GM10248 (cell line): ENCODE measurements around the gene RAP1A.
"Not testable (repeated sequence)": the region's sequence is repeated elsewhere in the genome, so short reads cannot be mapped to it uniquely, and the experiment has no call there.

Experiments used
- CTCF ChIA-PET: fragments of 300-600 bp; sonication (Branson Sonifier 250); formaldehyde crosslinking; extraction: SDS; loops from one replicate; lab custom pipeline; 2021; ENCODE audit warnings: antibody characterized with exemption; lab: Yijun Ruan, JAX
- POLR2A ChIA-PET: fragments of 350-650 bp; sonication (Branson Sonifier 250); formaldehyde crosslinking; extraction: SDS; loops from one replicate; lab custom pipeline; 2020; ENCODE audit warnings: antibody characterized with exemption; lab: Yijun Ruan, JAX
- DNase-seq: peaks from one replicate; pipeline ENCODE4 v3.0.0; 2012; ENCODE audit errors: extremely low spot score
- TF ChIP-seq, protein P1 (sequence below): IDR thresholded peaks from 2 replicates; pipeline ENCODE4 v1.5.1; 2012; ENCODE audit warnings: mild to moderate bottlenecking, low read depth; ENCODE audit errors: extremely low read depth, missing control alignments, control extremely low read depth

The RAP1A gene

DNA sequence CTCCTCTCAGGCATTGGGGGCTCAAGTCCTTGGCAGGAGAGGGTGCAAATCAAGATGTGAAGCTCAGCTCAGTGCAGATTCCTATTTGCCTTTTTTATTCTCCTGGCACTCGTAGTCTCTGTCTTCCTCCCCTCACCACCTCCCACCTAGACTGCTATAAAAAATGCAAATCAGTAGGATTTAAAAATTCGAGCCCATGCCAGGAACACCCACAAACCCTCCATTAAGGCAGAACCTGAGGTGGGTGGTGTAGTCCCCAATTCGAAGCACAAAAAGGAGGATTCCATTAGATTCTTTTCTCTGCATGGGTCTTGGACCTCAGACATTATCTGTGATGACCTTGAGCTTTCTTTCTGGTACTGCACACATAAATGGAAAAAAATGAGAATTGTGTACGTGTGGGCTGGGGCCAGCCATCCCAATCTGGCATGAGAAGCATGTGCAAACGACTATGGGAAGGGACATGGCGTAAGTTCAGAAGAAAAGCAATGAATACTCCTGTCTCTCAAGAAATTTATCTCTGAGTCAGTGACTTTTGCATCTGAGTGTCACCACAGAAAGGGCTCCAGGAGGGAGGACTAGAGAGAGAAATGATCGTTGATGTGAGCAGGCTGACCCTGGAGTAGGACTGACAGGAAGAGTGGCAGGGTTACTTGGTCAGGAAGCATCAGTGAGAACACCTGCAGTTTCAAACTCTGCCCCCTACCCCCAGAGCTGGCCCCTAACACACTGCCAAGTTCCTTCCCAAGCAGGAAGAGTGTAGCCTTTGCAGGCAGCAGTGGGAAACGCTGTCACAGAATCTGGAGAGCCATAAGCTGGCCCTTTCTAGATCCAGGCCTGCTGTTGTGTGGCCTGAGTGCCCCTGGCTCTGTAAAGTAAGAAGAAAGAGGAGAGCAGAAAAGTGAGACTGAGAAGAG lies 117.9 kb downstream of the RAP1A start:
- ChIA-PET CTCF (interaction anchor here (1.3 to 8.8 kb wide), 9 partner anchors 9 to 230 kb away, joined by 3 to 79 read pairs (median 16); partner anchors contain the start of gene DDX20), POLR2A (interaction anchor here (0.6 to 0.9 kb wide), 2 partner anchors 17 to 775 kb away, joined by 3 to 4 read pairs; no protein-coding TSS in a partner anchor)
- no peak for DNase-seq
- TF ChIP-seq, protein P1, sequence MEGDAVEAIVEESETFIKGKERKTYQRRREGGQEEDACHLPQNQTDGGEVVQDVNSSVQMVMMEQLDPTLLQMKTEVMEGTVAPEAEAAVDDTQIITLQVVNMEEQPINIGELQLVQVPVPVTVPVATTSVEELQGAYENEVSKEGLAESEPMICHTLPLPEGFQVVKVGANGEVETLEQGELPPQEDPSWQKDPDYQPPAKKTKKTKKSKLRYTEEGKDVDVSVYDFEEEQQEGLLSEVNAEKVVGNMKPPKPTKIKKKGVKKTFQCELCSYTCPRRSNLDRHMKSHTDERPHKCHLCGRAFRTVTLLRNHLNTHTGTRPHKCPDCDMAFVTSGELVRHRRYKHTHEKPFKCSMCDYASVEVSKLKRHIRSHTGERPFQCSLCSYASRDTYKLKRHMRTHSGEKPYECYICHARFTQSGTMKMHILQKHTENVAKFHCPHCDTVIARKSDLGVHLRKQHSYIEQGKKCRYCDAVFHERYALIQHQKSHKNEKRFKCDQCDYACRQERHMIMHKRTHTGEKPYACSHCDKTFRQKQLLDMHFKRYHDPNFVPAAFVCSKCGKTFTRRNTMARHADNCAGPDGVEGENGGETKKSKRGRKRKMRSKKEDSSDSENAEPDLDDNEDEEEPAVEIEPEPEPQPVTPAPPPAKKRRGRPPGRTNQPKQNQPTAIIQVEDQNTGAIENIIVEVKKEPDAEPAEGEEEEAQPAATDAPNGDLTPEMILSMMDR: no peak

DNA sequence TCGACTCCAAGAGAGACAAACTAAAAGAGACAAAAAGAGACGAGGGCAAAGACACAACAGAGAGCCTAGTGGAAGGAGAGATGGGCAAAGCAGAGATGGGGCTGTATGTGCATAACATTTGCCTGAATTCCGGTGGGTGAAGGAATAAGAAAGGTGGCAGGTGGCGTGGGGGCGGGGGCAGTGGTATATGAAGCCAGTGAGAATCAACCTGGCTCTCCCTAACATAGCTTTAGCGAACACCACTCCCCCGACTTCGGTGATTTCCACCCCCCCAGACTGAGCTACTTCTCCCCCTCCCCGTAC lies 118.5 kb downstream of the RAP1A start:
- CTCF ChIA-PET: interaction anchor here (1.9 to 8.8 kb wide), 6 partner anchors 8 to 230 kb away, joined by 6 to 79 read pairs (median 19); no protein-coding TSS in a partner anchor

DNA sequence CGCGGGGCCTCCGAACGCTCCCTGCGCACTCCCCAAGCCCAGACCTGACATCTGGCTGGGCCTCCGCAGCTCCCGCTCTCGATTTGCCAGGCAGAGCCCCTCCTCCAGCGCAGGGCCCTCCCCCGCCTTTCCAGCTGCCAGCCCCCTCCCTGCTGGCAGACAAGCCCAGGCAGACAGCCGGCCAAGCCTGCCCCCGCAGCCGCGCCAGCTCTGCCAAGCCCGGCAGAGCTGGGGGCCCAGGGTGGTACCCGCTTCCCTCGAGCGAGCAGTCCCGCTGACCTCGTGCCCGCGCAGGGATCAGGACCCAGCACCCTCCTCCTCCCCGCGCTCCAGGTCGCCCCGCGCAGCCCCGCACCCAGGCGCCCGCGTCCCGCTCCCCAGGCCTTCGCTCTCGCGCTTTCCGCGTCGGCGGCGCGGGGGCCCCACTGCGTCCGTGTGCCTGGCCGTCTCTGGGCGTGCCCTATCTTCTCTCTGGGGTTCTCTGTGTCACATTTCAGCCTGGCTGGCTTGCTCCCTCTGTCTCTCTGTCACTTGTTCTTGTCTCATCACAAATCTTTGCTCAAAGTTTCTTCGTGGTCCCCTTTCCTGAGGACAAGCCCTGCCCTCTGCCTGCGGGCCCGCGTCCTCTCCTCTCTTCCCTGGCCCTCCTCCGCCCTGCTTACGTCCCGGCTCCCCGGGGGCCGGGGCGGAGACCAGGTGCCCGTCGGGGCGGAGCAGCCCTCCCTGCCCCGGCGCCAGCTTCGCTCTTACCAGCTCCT lies 119.0 kb downstream of the RAP1A start:
- POLR2A ChIA-PET: interaction anchor here (0.6 to 1.0 kb wide), 3 partner anchors 16 to 776 kb away, joined by 3 to 4 read pairs (median 3); no protein-coding TSS in a partner anchor
- CTCF ChIA-PET: interaction anchor here (0.9 to 8.8 kb wide), 10 partner anchors 8 to 546 kb away, joined by 3 to 79 read pairs (median 10); partner anchors contain the start of gene DDX20
- peak; percentile 60 for DNase-seq

More for the DNA sequence above, 118.5 kb downstream of the RAP1A start:
- no peak for DNase-seq
- TF ChIP-seq, protein P1: no peak
- POLR2A ChIA-PET: interaction anchor here (0.6 to 0.9 kb wide), 2 partner anchors 17 to 776 kb away, joined by 3 to 4 read pairs; no protein-coding TSS in a partner anchor

DNA sequence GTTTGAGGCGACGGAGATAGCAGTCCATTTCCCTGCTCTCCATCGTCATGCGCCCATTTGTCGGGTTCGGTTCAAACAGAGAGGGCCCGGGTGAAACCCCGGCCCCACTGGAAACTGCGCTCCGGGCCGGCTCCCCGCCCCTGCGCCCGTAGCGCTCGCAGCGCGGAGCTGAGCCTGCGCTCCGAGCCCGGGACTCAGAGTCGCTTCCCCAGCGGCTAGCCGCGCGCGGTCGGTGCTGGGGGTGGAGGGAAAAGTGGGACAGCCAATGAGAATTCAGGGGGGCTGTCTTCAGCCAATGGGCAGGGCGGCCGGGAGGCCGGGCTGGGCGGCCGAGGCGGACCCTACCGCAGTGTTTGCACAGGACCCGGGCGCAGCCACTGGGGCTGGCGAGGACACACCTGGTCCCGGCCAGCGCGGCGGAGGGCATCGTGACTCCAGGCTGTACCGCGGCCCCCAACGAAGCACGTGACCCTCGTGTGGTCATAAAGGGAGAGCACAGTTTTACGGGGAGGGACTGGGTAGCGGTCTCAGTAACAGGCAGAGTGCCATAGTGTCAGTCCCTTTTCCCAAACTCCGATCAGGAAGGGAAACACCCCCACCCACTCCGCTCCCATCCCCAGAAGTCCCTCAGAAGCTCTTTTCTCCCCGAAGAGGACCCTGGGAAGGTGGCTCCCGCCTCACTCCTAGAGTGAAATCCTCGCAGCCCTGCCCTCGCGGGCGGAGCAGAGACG lies 119.8 kb downstream of the RAP1A start, which contains the start of gene INKA2:
TSS of gene INKA2 (minus strand) at position 202 of the 731 bp plus-strand sequence. CDS start at position 49, 153 bp downstream.
- TF ChIP-seq, protein P1: no peak
- POLR2A ChIA-PET: interaction anchor here (0.5 to 1.0 kb wide), 3 partner anchors 16 to 521 kb away, joined by 3 to 4 read pairs (median 3); no protein-coding TSS in a partner anchor
- DNase-seq: peak; percentile 94
- CTCF ChIA-PET: interaction anchor here (0.9 to 8.8 kb wide), 9 partner anchors 7 to 546 kb away, joined by 3 to 79 read pairs (median 10); partner anchors contain the start of gene DDX20

More for the DNA sequence above, 119.0 kb downstream of the RAP1A start:
- TF ChIP-seq, protein P1: no peak

DNA sequence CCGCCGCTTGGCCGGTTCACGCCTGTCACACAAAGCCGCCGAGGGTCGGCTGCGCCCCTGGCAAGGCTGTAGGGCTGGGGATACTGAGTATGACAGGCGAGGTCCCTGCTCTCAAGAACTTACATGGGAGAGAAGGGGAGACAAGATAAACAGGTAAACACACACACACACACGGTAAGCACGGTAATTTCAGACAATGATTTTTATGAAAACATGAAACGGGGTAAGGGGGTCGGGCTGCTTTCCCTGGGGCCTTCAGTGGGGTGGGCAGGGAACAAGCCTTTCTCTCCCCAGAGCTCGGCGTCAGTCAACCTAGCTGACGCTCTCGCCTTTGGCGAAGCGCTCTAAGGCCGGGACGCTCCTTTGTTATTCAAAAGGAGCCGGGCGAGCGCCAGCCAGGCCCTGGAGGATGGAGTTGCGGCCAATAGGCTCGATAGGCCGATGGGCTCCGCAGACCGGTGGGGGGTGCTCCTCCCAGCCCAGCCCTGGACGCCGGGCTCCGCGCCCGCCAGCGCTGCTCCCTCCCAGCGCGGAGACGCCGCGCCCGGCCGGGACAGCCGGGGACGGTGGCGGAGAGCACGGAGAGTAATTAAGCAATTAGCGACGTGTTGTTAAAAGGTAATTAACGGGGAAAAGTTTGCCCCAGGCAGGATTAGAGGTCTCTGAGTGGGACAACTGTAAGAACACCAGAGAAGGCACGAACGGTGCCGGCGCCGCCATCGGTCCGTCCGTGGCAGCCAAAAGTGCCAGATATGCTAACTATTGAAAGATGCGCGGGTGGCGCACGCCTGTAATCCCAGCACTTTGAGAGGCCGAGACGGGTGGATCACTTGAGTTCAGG lies 120.6 kb downstream of the RAP1A start:
- TF ChIP-seq, protein P1: peak; percentile 17
- CTCF ChIA-PET: interaction anchor here (1.1 to 6.6 kb wide), 4 partner anchors 15 to 232 kb away, joined by 4 to 51 read pairs (median 16); partner anchors contain the start of gene DDX20
- POLR2A ChIA-PET: interaction anchor here (1.0 kb wide), 1 partner anchor 15 kb away, joined by 3 read pairs; no protein-coding TSS in a partner anchor
- no peak for DNase-seq

DNA sequence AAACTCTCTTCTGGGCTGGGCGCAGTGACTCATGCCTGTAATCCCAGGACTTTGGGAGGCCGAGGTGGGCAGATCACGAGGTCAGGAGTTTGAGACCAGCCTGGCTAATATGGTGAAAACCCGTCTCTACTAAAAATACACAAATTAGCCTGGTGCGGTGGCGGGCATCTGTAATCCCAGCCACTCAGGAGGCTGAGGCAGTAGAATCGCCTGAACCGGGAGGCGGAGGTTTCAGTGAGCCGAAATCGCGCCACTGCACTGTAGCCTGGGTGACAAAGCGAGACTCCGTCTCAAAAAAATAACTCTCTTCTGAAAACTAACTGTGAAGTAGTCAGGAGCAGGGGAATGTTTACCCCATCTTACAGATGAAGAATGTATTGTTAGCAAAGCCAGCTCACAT lies 122.7 kb downstream of the RAP1A start:
- POLR2A ChIA-PET, DNase-seq: not testable (repeated sequence)
- CTCF ChIA-PET: interaction anchor here (1.5 to 7.8 kb wide), 6 partner anchors 7 to 261 kb away, joined by 3 to 79 read pairs (median 30); partner anchors contain the start of genes DDX20 and INKA2
